Activated T-cell treated with anti-CD3 and anti-CD28 coated beads, Interleukin-2, amount 50 U/mL, for 72 hours (primary cell): ENCODE data around the gene MCF2L. TPM values are rescaled to one million over a fixed set of nuclear protein-coding genes. Genes with fewer than 3 reads are reported as not detected.

ENCODE experiments used
- ATAC-seq, 2 donors: fragments of 150-1000 bp; cut with Tn5 transposase; replicated peaks in 1 of 2; 2 replicates each; pipeline ENCODE4 v1.10.0; 2021; ENCODE audit warnings: moderate library complexity in 2 of 2, mild to moderate bottlenecking in 1 of 2
- DNase-seq, 2 donors: peaks; one replicate each; pipeline ENCODE4 v3.0.0; 2021 to 2022; ENCODE audit warnings: mixed read lengths in 1 of 2
- H3K27ac Mint-ChIP-seq: one replicate; pipeline ENCODE4 v1.8.0; 2022; ENCODE audit warnings: mild to moderate bottlenecking, moderate library complexity, mixed read lengths
- H3K27me3 Mint-ChIP-seq: one replicate; pipeline ENCODE4 v1.8.0; 2022; ENCODE audit warnings: low read depth, mixed read lengths
- H3K36me3 Mint-ChIP-seq, 2 donors: one replicate each; pipeline ENCODE4 v1.8.0; 2022; ENCODE audit warnings: mixed read lengths in 2 of 2, mild to moderate bottlenecking in 1 of 2; ENCODE audit not compliant: insufficient read depth in 2 of 2
- H3K4me1 Mint-ChIP-seq: one replicate; pipeline ENCODE4 v1.8.0; 2022; ENCODE audit warnings: low read depth, mixed read lengths
- H3K4me3 Mint-ChIP-seq, 2 donors: one replicate each; pipeline ENCODE4 v1.8.0; 2022; ENCODE audit warnings: mild to moderate bottlenecking in 2 of 2, mixed read lengths in 2 of 2, moderate library complexity in 2 of 2
- H3K9me3 Mint-ChIP-seq, 2 donors: one replicate each; pipeline ENCODE4 v1.8.0; 2022; ENCODE audit warnings: mixed read lengths in 2 of 2
- total RNA-seq, 2 donors: library from RNA; stranded (reverse); gene quantifications; one replicate each; pipeline ENCODE4 v1.2.3, GENCODE V29; 2022

The MCF2L gene
- total RNA-seq, 2 donors from 2014 or later: 9.6 to 11.8 TPM

DNA sequence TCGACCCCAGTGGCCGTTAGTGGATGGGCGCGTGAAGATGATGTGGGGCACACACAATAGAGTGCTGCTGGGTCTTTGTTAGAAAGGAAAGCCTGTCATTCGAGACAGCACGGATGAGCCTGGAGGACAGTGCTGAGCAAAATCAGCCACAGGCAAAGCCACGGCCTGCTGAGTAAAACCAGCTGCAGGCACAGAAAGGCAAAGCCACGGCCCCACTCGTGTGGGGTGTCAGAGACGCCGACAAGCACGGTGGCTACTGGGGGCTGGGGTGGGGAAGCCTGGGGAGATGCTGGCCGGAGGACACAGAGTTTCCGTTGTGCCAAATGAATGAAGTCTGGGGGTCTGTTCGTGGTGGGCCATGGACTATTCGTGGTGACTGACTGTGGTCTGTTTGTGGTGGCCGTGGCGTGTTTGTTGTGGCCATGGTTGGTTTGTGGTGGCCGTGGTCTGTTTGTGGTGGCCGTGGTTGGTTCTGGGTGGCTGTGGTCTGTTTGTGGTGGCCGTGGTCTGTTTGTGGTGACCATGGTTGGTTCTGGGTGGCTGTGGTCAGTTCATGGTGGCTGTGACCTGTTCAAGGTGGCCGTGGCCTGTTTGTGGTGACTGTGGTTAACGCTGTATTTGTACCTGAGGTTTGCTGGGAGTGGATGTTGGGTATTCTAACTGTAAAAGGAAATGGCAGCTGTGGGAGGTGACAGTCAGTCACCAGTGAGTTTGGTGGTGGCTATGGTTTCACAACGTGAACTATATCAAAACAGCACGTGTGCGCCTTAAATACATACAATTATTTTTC lies 36.3 kb downstream of the MCF2L start:
- Mint-ChIP-seq H3K27ac (peak overlapping the region; percentile 97), H3K27me3 (no peaks in the 10 kb centered on the region), H3K36me3 (peaks cover 0 to 2% of the 10 kb centered on the region in 2 donors), H3K4me3 (peak overlapping the region in 1 of 2 donors; percentile 41), H3K4me1 (peaks cover 14% of the 10 kb centered on the region), H3K9me3 (peaks cover 0 to 6% of the 10 kb centered on the region in 2 donors)
- ATAC-seq: peak; percentile 36 to 46
- DNase-seq: peak; percentile 10 to 22

DNA sequence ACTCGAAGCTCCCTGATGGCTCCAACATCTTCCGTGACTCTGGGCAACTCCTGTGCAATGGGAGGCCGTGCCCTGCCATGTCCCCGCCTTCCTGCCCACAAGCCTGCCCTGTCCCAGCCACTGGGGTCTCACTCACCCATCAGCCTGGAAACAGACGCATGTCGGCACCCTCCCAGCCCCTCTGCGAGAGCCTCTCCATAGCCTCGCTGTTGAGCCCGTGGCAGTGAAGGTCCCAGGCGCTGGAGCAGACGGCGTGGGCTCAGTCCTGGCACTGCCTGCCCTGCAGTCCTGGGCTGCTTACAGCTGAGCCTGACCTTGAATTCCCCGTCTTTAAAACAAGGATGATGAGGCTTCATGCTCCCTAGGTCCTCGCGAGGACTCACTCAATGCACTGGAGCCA lies 37.0 kb downstream of the MCF2L start:
- Mint-ChIP-seq H3K9me3 (peaks cover 0 to 6% of the 10 kb centered on the region in 2 donors), H3K4me3 (no peak overlapping the region), H3K4me1 (peaks cover 19% of the 10 kb centered on the region), H3K27me3 (no peaks in the 10 kb centered on the region), H3K36me3 (peaks cover 0 to 2% of the 10 kb centered on the region in 2 donors), H3K27ac (no peak overlapping the region)
- ATAC-seq (no peak), DNase-seq (no peak)

DNA sequence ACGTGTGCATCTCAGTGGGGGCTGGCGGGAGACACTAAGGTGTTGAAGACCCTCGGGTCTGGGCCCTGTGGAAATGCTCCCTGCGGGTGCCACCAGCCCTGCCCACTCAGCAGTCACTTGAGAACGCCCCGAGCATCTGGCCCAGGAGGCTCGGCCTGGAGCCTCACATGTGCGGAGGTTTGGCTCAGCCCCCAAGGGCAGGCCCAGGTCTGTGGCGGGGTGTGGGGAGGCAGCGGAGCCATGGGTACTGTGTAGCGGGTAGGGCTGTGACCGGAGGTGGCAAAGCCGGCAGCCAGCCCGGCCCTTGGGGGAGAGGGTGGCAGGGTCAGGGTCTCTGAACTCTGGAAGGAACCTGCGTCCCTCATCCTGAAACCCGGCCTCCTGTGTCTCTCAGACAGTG lies 37.6 kb downstream of the MCF2L start:
- Mint-ChIP-seq H3K4me3 (no peak overlapping the region), H3K4me1 (peaks cover 18% of the 10 kb centered on the region), H3K9me3 (peaks cover 3 to 6% of the 10 kb centered on the region in 2 donors), H3K27ac (no peak overlapping the region), H3K36me3 (peaks cover 2 to 3% of the 10 kb centered on the region in 2 donors), H3K27me3 (no peaks in the 10 kb centered on the region)
- no peak for DNase-seq
- ATAC-seq: no peak

DNA sequence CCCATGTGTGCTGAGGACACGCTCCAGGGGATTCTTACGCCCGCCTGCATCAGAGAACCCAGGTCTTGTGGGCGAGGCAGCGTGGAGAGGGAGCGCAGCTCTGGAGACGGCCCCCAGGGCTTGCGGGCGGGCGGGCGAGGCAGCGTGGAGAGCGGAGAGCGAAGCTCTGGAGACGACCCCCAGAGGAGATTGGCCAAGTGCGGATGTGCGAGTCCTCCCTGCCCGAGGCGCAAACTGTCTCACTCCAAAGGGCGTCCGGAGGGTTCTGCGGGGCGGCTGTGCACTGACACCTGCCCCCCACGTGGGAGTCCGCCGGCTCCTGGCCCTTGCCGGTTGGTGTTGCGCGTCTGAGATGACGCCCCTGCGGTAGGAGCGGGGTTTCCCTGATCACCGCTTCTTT lies 39.8 kb downstream of the MCF2L start:
- H3K27ac Mint-ChIP-seq: no peak overlapping the region
- H3K4me1 Mint-ChIP-seq: peaks cover 18% of the 10 kb centered on the region
- H3K27me3 Mint-ChIP-seq: no peaks in the 10 kb centered on the region
- peaks cover 2 to 3% of the 10 kb centered on the region in 2 donors for H3K36me3 Mint-ChIP-seq
- H3K4me3 Mint-ChIP-seq: no peak overlapping the region
- DNase-seq (no peak), ATAC-seq (no peak)
- H3K9me3 Mint-ChIP-seq: peaks cover 3 to 6% of the 10 kb centered on the region in 2 donors

DNA sequence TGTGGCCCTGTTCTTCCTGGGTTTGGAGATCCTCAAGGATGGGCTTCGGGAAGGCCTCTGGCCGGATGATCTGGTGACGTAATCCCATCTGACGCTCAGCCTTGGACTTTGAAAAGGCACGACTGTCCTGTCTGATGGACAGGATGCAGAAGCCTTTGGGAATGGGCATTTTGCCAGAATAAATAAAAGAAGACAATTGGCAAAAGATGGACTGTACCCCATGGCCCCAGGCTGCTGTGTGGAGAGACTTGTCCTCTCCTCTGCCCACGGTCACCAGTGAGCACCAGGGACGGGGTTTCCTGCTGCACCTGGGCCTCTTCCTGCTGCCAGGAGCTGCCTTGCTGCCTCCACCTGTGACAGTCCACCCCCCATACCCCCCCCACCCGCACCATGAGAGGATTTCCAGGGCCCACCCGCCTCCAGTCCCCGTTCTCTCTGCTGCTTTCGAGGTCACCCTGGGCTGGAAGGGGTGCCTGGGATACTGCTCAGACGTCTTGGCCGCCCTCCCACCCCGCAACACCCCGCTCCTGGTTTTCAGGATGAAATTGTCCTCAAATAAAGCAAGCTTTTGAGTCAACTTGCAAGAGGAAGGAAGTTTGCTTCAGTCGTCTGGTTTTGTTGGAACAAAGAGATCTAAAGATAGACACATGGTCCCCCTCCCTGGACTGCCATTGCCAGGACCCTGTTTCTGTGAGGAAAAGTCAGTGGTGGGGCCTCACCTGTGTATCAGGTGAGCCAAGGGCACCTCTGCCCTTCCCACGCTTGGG lies 40.9 kb downstream of the MCF2L start:
- no peak overlapping the region for H3K27ac Mint-ChIP-seq
- peaks cover 16% of the 10 kb centered on the region for H3K4me1 Mint-ChIP-seq
- no peak for ATAC-seq

DNA sequence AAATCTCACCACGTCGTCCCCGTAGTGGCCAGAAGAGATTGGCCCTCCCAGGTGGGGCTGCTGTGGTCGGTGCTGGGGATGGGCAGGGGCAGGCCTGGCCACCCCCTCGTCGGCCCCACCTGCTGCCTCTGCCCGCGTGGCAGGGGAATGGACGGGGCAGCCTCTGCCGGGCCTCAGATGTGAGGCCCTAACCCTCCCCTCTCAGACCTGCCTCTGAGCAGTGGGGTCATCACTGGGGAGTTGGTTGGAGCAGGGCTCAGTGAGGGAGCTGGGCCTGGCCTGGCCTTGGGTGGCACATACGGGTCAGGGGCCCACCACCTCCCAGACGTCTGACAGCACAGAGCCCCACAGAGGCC lies 41.5 kb downstream of the MCF2L start:
- ATAC-seq: no peak
- H3K36me3 Mint-ChIP-seq: peaks cover under 1 to 3% of the 10 kb centered on the region in 2 donors
- no peak for DNase-seq
- no peaks in the 10 kb centered on the region for H3K27me3 Mint-ChIP-seq
- no peak overlapping the region for H3K4me3 Mint-ChIP-seq
- no peak overlapping the region for H3K27ac Mint-ChIP-seq
- H3K9me3 Mint-ChIP-seq: peaks cover under 1 to 3% of the 10 kb centered on the region in 2 donors
- peaks cover 10% of the 10 kb centered on the region for H3K4me1 Mint-ChIP-seq

More for the DNA sequence above, 40.9 kb downstream of the MCF2L start:
- no peaks in the 10 kb centered on the region for H3K27me3 Mint-ChIP-seq
- H3K36me3 Mint-ChIP-seq: peaks cover 2 to 3% of the 10 kb centered on the region in 2 donors
- no peak overlapping the region for H3K4me3 Mint-ChIP-seq
- no peak for DNase-seq
- peaks cover 3 to 4% of the 10 kb centered on the region in 2 donors for H3K9me3 Mint-ChIP-seq

DNA sequence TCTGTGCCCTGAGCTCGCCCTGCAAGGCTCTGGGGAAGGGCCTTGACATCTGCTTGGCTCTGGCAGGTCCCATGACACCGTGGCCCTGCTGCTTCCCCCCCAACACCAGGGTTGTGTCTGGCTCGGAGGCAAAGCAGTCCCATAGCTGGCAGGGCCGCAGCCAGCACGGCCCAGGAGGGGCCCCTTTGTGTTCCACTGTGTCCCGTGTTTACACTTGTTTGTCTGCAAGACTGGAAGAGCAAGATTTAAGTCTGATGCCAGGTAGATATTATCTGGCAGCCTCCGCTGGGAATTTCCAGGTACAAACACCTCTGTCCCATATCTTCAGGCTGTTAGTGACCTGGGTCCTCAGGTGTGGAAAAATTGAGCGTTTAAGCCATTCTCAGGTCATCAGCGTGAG lies 44.3 kb downstream of the MCF2L start:
- ATAC-seq (no peak), DNase-seq (no peak)
- no peak overlapping the region for H3K27ac Mint-ChIP-seq
- no peak overlapping the region for H3K4me3 Mint-ChIP-seq
- H3K9me3 Mint-ChIP-seq: peaks cover 0 to 3% of the 10 kb centered on the region in 2 donors
- H3K4me1 Mint-ChIP-seq: peaks cover 9% of the 10 kb centered on the region
- peaks cover 0 to 3% of the 10 kb centered on the region in 2 donors for H3K36me3 Mint-ChIP-seq
- no peaks in the 10 kb centered on the region for H3K27me3 Mint-ChIP-seq

DNA sequence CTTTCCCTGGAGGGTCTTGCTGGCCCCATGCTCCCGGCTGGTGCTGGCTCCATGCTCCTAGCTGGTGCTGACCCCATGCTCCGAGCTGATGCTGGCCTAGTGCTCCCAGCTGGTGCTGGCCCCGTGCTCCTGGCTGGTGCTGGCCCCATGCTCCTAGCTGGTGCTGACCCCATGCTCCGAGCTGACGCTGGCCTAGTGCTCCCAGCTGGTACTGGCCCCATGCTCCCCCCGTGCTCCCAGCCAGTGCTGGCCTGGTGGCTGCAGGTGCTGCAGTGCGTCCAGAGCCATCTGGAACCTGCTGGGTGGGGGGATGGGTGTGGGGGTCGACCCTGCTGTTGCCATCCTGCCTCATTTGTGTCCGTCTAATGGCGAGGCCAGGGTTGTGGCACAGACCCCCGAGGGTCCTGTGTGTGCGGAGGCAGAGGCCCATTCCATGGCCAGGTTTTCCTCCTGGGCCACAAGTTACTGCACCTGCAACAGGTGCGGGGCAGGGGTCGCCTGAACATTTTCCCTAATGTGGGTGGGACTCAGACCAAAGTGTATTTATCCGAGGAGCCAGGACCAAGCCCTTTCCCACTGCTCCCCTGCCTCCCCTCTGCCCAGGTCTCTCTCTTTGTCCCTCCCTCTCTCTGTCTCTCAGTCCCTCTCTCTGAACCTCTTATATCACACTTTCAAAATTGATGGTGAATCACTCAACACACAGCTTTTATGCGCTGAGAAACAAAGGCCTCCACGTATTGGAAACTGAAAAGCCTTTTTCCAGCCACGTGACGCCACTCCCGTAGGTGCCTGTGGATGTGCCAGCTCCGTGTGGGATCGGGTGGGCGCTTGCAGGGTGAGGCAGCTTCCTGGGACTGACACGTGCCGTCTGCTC lies 45.1 kb downstream of the MCF2L start:
- Mint-ChIP-seq H3K4me3 (no peak overlapping the region), H3K27me3 (no peaks in the 10 kb centered on the region), H3K4me1 (peaks cover 9% of the 10 kb centered on the region), H3K9me3 (peaks cover 0 to 3% of the 10 kb centered on the region in 2 donors), H3K36me3 (peaks cover 0 to 3% of the 10 kb centered on the region in 2 donors), H3K27ac (no peak overlapping the region)
- no peak for ATAC-seq
- no peak for DNase-seq

DNA sequence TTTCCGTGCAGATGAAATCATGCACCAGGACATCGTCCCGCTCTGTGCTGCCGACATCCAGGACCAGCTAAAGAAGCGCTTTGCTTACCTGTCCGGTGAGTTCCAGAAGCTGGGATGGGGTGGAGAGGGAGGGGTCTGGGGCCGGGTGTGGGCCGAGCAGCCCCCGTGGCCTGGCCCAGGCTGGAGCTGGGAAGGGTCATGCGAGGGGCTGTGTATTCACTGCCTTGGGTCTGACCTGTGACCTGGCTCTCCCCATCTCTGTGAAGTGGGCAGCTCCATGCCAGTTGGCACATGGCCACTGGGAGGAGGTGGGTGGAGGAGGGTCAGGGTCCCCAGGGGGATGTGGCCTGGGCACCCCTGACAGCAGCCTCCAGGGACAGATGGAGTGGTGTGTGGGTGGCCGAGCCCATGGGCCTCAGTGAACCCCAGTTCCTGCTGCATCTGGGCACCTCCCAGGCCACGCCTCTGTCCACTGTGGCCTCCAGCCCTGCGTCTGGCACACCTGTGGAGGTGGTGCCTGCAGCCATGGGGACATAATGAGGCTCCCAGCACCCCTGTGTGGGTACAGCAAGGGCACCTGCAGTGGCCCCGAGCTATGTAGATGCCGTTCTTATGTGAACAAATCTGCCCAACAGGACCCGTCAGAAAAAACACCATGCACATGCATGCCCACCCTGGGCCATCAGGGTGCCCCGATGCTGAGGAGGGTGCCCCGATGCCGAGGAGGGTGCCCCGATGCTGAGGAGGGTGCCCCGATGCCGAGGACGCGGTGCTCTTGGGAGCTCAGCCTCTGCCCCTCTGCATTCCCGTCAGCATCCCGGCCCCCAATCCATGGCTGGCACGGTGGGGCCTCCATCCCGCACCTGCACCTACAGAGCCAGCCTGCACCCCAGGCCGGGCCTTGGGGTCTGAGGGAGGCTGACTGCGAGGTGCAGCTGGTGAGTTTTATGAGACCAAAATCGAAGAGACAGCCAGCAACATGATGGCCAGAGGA lies 46.0 kb downstream of the MCF2L start:
- DNase-seq: no peak
- ATAC-seq: no peak
- Mint-ChIP-seq H3K4me1 (peaks cover 9% of the 10 kb centered on the region), H3K36me3 (peaks cover 0 to 3% of the 10 kb centered on the region in 2 donors), H3K27ac (no peak overlapping the region), H3K9me3 (peaks cover 0 to 3% of the 10 kb centered on the region in 2 donors), H3K4me3 (no peak overlapping the region), H3K27me3 (no peaks in the 10 kb centered on the region)

DNA sequence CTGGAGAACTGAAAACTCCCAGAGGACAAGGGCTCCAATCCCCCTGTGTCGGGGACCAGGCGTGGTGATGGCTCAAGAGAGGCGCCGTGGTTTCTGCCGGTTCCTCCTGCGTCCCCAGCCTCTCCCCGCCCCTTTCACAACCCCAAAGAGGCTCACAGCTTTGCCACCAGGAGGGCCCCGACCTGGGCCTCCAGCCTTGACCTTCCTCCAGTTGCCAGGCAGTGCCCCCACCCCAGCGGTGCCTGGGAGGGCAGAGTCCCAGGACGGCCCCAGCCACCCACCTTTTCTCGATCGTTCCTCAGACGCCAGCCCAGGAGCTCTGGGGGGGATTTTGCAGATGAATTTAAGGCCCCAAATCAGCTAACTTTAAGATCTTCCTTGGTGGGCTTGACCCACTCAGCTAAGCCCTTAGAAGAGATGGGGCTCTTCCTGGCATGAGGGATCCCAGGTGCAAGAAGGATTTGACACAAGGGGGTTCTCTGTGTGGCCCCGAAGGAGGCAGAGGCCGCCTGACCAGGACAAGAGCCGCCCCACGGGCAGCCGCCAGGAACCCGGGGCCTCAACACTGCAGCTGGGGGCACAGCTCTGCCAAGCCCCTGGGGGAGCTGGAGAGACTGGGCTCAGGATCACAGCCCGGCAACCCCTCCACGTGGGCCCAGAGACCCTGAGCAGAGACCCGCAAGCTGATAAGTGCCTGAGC lies 47.0 kb downstream of the MCF2L start:
- Mint-ChIP-seq H3K4me3 (no peak overlapping the region), H3K9me3 (peaks cover 0 to 3% of the 10 kb centered on the region in 2 donors), H3K4me1 (peaks cover 5% of the 10 kb centered on the region), H3K27ac (no peak overlapping the region), H3K27me3 (no peaks in the 10 kb centered on the region), H3K36me3 (peaks cover 0 to 3% of the 10 kb centered on the region in 2 donors)
- DNase-seq (no peak), ATAC-seq (no peak)

DNA sequence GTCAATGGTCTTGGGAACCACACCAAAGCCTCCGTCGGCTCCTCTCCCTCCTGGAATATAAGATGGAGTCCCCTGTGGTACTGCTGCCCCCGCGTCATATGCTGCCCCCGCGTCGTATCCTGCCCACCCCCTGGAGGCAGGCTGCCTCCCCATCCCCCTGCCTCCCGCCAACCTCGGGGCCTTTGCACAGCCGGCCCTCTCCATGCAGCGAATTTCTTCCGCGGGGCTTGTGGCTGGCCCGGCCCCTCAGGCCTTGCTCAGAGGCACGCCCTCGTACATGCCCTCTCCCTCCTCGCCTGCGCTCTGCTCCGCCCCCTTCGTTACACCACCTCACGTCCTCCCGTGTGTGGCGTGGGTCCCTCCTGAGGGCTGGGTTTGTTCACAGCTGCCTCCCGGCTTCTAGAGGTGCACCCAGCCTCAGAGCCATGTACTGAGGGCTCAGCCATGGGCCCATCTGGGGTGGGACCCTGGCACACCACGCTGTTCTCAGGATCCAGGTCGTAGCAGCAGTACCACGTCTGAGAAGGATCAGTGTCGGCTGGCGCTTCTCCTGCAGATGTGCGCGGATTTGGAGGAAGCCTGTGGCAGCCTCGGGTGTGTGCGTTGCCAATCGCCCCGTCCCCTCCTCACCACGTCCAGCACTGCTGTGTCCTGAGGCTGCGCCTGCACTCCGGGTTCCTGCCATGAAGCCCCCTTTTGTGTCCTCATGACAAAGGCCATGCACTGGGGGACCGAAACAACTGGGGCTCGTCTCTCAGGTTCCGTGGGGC lies 47.7 kb downstream of the MCF2L start:
- Mint-ChIP-seq H3K36me3 (no peaks in the 10 kb centered on the region), H3K4me1 (no peaks in the 10 kb centered on the region), H3K27ac (no peak overlapping the region), H3K27me3 (no peaks in the 10 kb centered on the region), H3K9me3 (no peaks in the 10 kb centered on the region), H3K4me3 (no peak overlapping the region)
- ATAC-seq (no peak), DNase-seq (no peak)
